HepG2 (cell line): ENCODE results near the gene SF3B6. TPM values are rescaled to one million over a fixed set of nuclear protein-coding genes. Genes with fewer than 3 reads are reported as not detected.

Source experiments
- AKAP8 ChIP-seq: sonication (generic); formaldehyde crosslinking; IDR thresholded peaks from 2 replicates; pipeline ENCODE4 v1.5.1; 2020; ENCODE audit warnings: mild to moderate bottlenecking, missing genetic modification reagents
- CBX5 ChIP-seq: sonication (generic); formaldehyde crosslinking; IDR thresholded peaks from 2 replicates; pipeline ENCODE4 v1.4.0; 2020; ENCODE audit warnings: missing genetic modification reagents, borderline replicate concordance
- ELK4 ChIP-seq: sonication (generic); formaldehyde crosslinking; IDR thresholded peaks from 2 replicates; pipeline ENCODE4 v1.9.0; 2021; ENCODE audit warnings: missing genetic modification reagents, borderline replicate concordance
- GATAD2A ChIP-seq: IDR thresholded peaks from 2 replicates; pipeline ENCODE4 v1.6.1; 2016
- ISL2 ChIP-seq: sonication (generic); formaldehyde crosslinking; IDR thresholded peaks from 2 replicates; pipeline ENCODE4 v1.5.0; 2020; ENCODE audit warnings: missing genetic modification reagents
- JARID2 ChIP-seq: sonication (generic); formaldehyde crosslinking; IDR thresholded peaks from 2 replicates; pipeline ENCODE4 v1.8.1; 2023; ENCODE audit warnings: missing genetic modification reagents, inconsistent platforms; ENCODE audit not compliant: insufficient replicate concordance
- KDM5B ChIP-seq: sonication (generic); formaldehyde crosslinking; IDR thresholded peaks from 2 replicates; pipeline ENCODE4 v1.4.0; 2020; ENCODE audit warnings: missing genetic modification reagents, mild to moderate bottlenecking, borderline replicate concordance
- PPARG ChIP-seq: conservative IDR thresholded peaks from 2 replicates; pipeline ENCODE4 v1.6.1; 2016; ENCODE audit warnings: missing biosample characterization, missing genetic modification reagents
- PRMT3 ChIP-seq: sonication (generic); formaldehyde crosslinking; IDR thresholded peaks from 2 replicates; pipeline ENCODE4 v1.8.1; 2022; ENCODE audit warnings: low read depth, mild to moderate bottlenecking, moderate library complexity, missing genetic modification reagents, borderline replicate concordance
- SALL1 ChIP-seq: sonication (generic); formaldehyde crosslinking; IDR thresholded peaks from 2 replicates; pipeline ENCODE4 v1.8.0; 2022; ENCODE audit warnings: mild to moderate bottlenecking, missing genetic modification reagents
- SMC3 ChIP-seq: IDR thresholded peaks from 2 replicates; pipeline ENCODE4 v1.6.1; 2011; ENCODE audit warnings: low read length, improper control_type of control experiment
- TBL1XR1 ChIP-seq: fragments of 150-350 bp; IDR thresholded peaks from 2 replicates; pipeline ENCODE4 v1.6.1; 2014; ENCODE audit warnings: borderline replicate concordance, low read length; ENCODE audit not compliant: partially characterized antibody
- TSC22D2 ChIP-seq: sonication (generic); formaldehyde crosslinking; IDR thresholded peaks from 2 replicates; pipeline ENCODE4 v1.5.1; 2020; ENCODE audit warnings: missing genetic modification reagents, mild to moderate bottlenecking, borderline replicate concordance
- ZBTB10 ChIP-seq: sonication (generic); formaldehyde crosslinking; IDR thresholded peaks from 2 replicates; pipeline ENCODE4 v1.4.0; 2020; ENCODE audit warnings: missing genetic modification reagents, borderline replicate concordance
- ZBTB37 ChIP-seq: sonication (generic); formaldehyde crosslinking; IDR thresholded peaks from 2 replicates; pipeline ENCODE4 v1.4.0; 2020; ENCODE audit warnings: mild to moderate bottlenecking, missing genetic modification reagents
- ZNF276 ChIP-seq: sonication (generic); formaldehyde crosslinking; IDR thresholded peaks from 2 replicates; pipeline ENCODE4 v1.4.0; 2020; ENCODE audit warnings: mild to moderate bottlenecking, low read depth, missing genetic modification reagents
- ZNF282 ChIP-seq: fragments of 450-650 bp; IDR thresholded peaks from 2 replicates; pipeline ENCODE4 v1.6.1; 2018; ENCODE audit not compliant: partially characterized antibody
- ZNF460 ChIP-seq: sonication (generic); formaldehyde crosslinking; IDR thresholded peaks from 2 replicates; pipeline ENCODE4 v1.5.1; 2020; ENCODE audit warnings: missing genetic modification reagents, mild to moderate bottlenecking, borderline replicate concordance
- ZNF607 ChIP-seq: sonication (generic); formaldehyde crosslinking; IDR thresholded peaks from 2 replicates; pipeline ENCODE4 v1.5.1; 2020; ENCODE audit warnings: missing genetic modification reagents, mild to moderate bottlenecking, borderline replicate concordance
- ZNF644 ChIP-seq: IDR thresholded peaks from 2 replicates; pipeline ENCODE4 v1.6.1; 2016; ENCODE audit warnings: low read depth
- ZNF772 ChIP-seq: sonication (generic); formaldehyde crosslinking; IDR thresholded peaks from 2 replicates; pipeline ENCODE4 v1.5.0; 2020; ENCODE audit warnings: mild to moderate bottlenecking, missing genetic modification reagents
- polyA plus RNA-seq, 8 experiments: library from polyadenylated mRNA; depleted of rRNA in 3 of 8; stranded (reverse) in 7 of 8; unstranded in 1 of 8; fragments of >200 nt; fragmentation: Illumina TruSeq in 4 of 8; extraction: Trizol in 4 of 8; gene quantifications; 2 replicates each; pipeline versions ENCODE4 v1.2.1 to v1.2.3, GENCODE V29; 2011 to 2016; ENCODE audit warnings: low read depth in 4 of 8, missing spikeins in 1 of 8, mixed read lengths in 1 of 8; ENCODE audit not compliant: insufficient read depth in 1 of 8
- total RNA-seq, 5 experiments: library from RNA; depleted of rRNA; stranded (reverse); fragments of >200 nt; fragmentation: Illumina TruSeq; extraction: Trizol; gene quantifications; 2 replicates each; pipeline ENCODE4 v1.2.3, GENCODE V29; 2016; ENCODE audit warnings: low read depth in 1 of 5

SF3B6 gene
- total and polyA plus RNA-seq, 2 of the 13 experiments (the other 11 are each of a cell fraction or from before 2014, with no cell fraction given), result 177 to 182 TPM

- TF ChIP-seq ZNF276 (peak; percentile 4; the same call in 1 of the 2 replicates), ZNF460 (CRISPR knock-in tag) (no peak; the same call in 1 of the 2 replicates), SALL1 (CRISPR knock-in tag) (peak; percentile 85), PPARG (CRISPR knock-in tag) (peak; percentile 45; the same call in 1 of the 2 replicates), ISL2 (CRISPR knock-in tag) (peak; percentile 70), ZNF282 (no peak), PRMT3 (no peak; the same call in 1 of the 2 replicates), ZNF772 (CRISPR knock-in tag) (peak; percentile 89; the same call in 1 of the 2 replicates), TBL1XR1 (no peak), ZBTB10 (CRISPR knock-in tag) (peak; percentile 60), ZNF607 (peak; percentile 40), TSC22D2 (no peak), AKAP8 (CRISPR knock-in tag) (peak; percentile 65; the same call in 1 of the 2 replicates), ZBTB37 (CRISPR knock-in tag) (no peak), ZNF644 (CRISPR knock-in tag) (no peak), SMC3 (peak; percentile 6; the same call in 1 of the 2 replicates), KDM5B (CRISPR knock-in tag) (peak; percentile 69; the same call in 1 of the 2 replicates), GATAD2A (CRISPR knock-in tag) (peak; percentile 63; the same call in 1 of the 2 replicates), ELK4 (CRISPR knock-in tag) (no peak), CBX5 (no peak; the same call in 1 of the 2 replicates), JARID2 (CRISPR knock-in tag) (no peak)
These were observed 8.5 kb upstream of the SF3B6 start, which contains the start of gene TP53I3 (continued) for GRCh38 chr2:24084386-24085199.
